HG03354 (cell line): ENCODE measurements around the gene ATG4B.
"Not testable (repeated sequence)": the region's sequence is repeated elsewhere in the genome, so short reads cannot be mapped to it uniquely, and the experiment has no call there.

ENCODE experiments used
- ATAC-seq: cut with Tn5 transposase; IDR thresholded peaks from one replicate; pipeline ENCODE4 v1.9.1; 2021; ENCODE audit warnings: mild to moderate bottlenecking; ENCODE audit not compliant: unreplicated experiment, poor library complexity, severe bottlenecking

The ATG4B gene

GRCh38 chr2:241659150-241659739, 21.8 kb downstream of the ATG4B start:
- ATAC-seq, result no peak

- no peak for ATAC-seq
These were observed 23.2 kb downstream of the ATG4B start for GRCh38 chr2:241660593-241661213.

GRCh38 chr2:241662731-241663130, 25.2 kb downstream of the ATG4B start:
- ATAC-seq, result not testable (repeated sequence)

GRCh38 chr2:241665731-241666440, 28.4 kb downstream of the ATG4B start:
- no peak for ATAC-seq

- no peak for ATAC-seq
These were observed 29.3 kb downstream of the ATG4B start for GRCh38 chr2:241666627-241667400.

- no peak for ATAC-seq
These were observed 30.9 kb downstream of the ATG4B start for GRCh38 chr2:241668354-241668753.

- no peak for ATAC-seq
These were observed 31.3 kb downstream of the ATG4B start for GRCh38 chr2:241668839-241669238.

- ATAC-seq, result no peak
These were observed 33.0 kb downstream of the ATG4B start for GRCh38 chr2:241670333-241671110.

- ATAC-seq, result no peak
These were observed 34.2 kb downstream of the ATG4B start for GRCh38 chr2:241671457-241672240.

- ATAC-seq, result no peak
These were observed 35.0 kb downstream of the ATG4B start for GRCh38 chr2:241672243-241673188.

- no peak for ATAC-seq
These were observed 35.7 kb downstream of the ATG4B start for GRCh38 chr2:241673189-241673663.

GRCh38 chr2:241673797-241674725, 36.6 kb downstream of the ATG4B start:
- ATAC-seq, result no peak

- no peak for ATAC-seq
These were observed 38.4 kb downstream of the ATG4B start for GRCh38 chr2:241675885-241676284.

GRCh38 chr2:241676665-241677064, 39.2 kb downstream of the ATG4B start:
- no peak for ATAC-seq

- ATAC-seq, result no peak
These were observed 39.9 kb downstream of the ATG4B start for GRCh38 chr2:241677392-241677791.

GRCh38 chr2:241678307-241678706, 40.8 kb downstream of the ATG4B start:
- ATAC-seq, result no peak
